Mesendoderm (in vitro differentiated cells): ENCODE results near the gene SLC1A2.

Experiments
- DNase-seq: peaks from one replicate; pipeline ENCODE4 v3.0.0; 2013
- H2AK5ac ChIP-seq: 2 replicates; pipeline ENCODE4 v1.6.1; 2013; ENCODE audit warnings: low read length, inconsistent platforms
- H2BK120ac ChIP-seq: 2 replicates; pipeline ENCODE4 v1.6.1; 2013; ENCODE audit warnings: low read depth, mild to moderate bottlenecking, low read length, moderate library complexity, mixed read lengths
- H2BK15ac ChIP-seq: replicated peaks from 2 replicates; pipeline ENCODE4 v1.6.1; 2013; ENCODE audit warnings: low read depth, mild to moderate bottlenecking, moderate library complexity
- H2BK5ac ChIP-seq: 2 replicates; pipeline ENCODE4 v1.6.1; 2013; ENCODE audit warnings: low read length, inconsistent platforms
- H3K18ac ChIP-seq: 2 replicates; pipeline ENCODE4 v1.6.1; 2013; ENCODE audit warnings: mild to moderate bottlenecking, low read length, mixed read lengths
- H3K23ac ChIP-seq: one replicate; pipeline ENCODE4 v1.6.1; 2013; ENCODE audit warnings: low read length
- H3K27ac ChIP-seq: 2 replicates; pipeline ENCODE4 v1.5.1; 2013; ENCODE audit warnings: low read depth, mild to moderate bottlenecking, inconsistent platforms, low read length, moderate library complexity
- H3K27me3 ChIP-seq: 2 replicates; pipeline ENCODE4 v1.6.1; 2013; ENCODE audit warnings: low read length, control low read depth, mild to moderate bottlenecking, inconsistent platforms; ENCODE audit not compliant: insufficient read depth, poor library complexity
- H3K36me3 ChIP-seq: 2 replicates; pipeline ENCODE4 v1.6.1; 2013; ENCODE audit warnings: low read length, inconsistent platforms; ENCODE audit not compliant: control insufficient read depth, insufficient read depth
- H3K4ac ChIP-seq: one replicate; pipeline ENCODE4 v1.6.1; 2013; ENCODE audit warnings: low read depth, mild to moderate bottlenecking, low read length, moderate library complexity
- H3K4me1 ChIP-seq: 2 replicates; pipeline ENCODE4 v1.6.1; 2013; ENCODE audit warnings: low read depth, low read length, inconsistent platforms; ENCODE audit not compliant: control insufficient read depth
- H3K4me2 ChIP-seq: 2 replicates; pipeline ENCODE4 v1.6.1; 2013; ENCODE audit warnings: low read length
- H3K4me3 ChIP-seq: 2 replicates; pipeline ENCODE4 v1.5.1; 2013; ENCODE audit warnings: mild to moderate bottlenecking, low read length
- H3K56ac ChIP-seq: one replicate; pipeline ENCODE4 v1.6.1; 2013; ENCODE audit warnings: low read length
- H3K79me1 ChIP-seq: 2 replicates; pipeline ENCODE4 v1.6.1; 2013; ENCODE audit warnings: low read length, inconsistent platforms
- H3K79me2 ChIP-seq: 2 replicates; pipeline ENCODE4 v1.6.1; 2013; ENCODE audit warnings: mild to moderate bottlenecking, low read length; ENCODE audit not compliant: control insufficient read depth, insufficient read depth
- H3K9ac ChIP-seq: 2 replicates; pipeline ENCODE4 v1.6.1; 2013; ENCODE audit warnings: low read length, inconsistent platforms
- H4K5ac ChIP-seq: one replicate; pipeline ENCODE4 v1.6.1; 2013; ENCODE audit warnings: low read length
- H4K8ac ChIP-seq: one replicate; pipeline ENCODE4 v1.6.1; 2013; ENCODE audit warnings: low read depth, mild to moderate bottlenecking, control low read depth, low read length, moderate library complexity
- WGBS: extraction: QIAGEN DNeasy Blood & Tissue Kit; methylation state at CpG from one replicate; pipeline ENCODE4 v1.1.7; 2013; ENCODE audit warnings: low lambda C conversion rate, missing lambda C conversion rate; ENCODE audit not compliant: insufficient coverage; ENCODE audit errors: extremely low coverage; 5-methylcytosine and 5-hydroxymethylcytosine counted together

Gene SLC1A2

GRCh38 chr11:35239471-35240075 lies 179.8 kb downstream of the SLC1A2 start:
- Histone ChIP-seq H3K23ac (peak overlapping the region; percentile 53), H2BK5ac (no peak overlapping the region), H3K4me2 (no peak overlapping the region), H3K4me3 (no peak overlapping the region), H3K56ac (peak overlapping the region; percentile 39), H4K5ac (no peak overlapping the region), H3K4ac (no peak overlapping the region), H3K4me1 (no peaks in the 10 kb centered on the region), H2BK15ac (no peak overlapping the region), H3K9ac (no peak overlapping the region), H2AK5ac (no peak overlapping the region), H3K18ac (no peak overlapping the region), H4K8ac (no peak overlapping the region), H3K27me3 (no peaks in the 10 kb centered on the region), H3K79me1 (no peaks in the 10 kb centered on the region), H3K79me2 (no peaks in the 10 kb centered on the region), H3K36me3 (no peaks in the 10 kb centered on the region), H3K27ac (no peak overlapping the region), H2BK120ac (no peak overlapping the region)
- no peak for DNase-seq
- no CpG with 5 or more reads among the region's 4 CpGs for WGBS

DNA sequence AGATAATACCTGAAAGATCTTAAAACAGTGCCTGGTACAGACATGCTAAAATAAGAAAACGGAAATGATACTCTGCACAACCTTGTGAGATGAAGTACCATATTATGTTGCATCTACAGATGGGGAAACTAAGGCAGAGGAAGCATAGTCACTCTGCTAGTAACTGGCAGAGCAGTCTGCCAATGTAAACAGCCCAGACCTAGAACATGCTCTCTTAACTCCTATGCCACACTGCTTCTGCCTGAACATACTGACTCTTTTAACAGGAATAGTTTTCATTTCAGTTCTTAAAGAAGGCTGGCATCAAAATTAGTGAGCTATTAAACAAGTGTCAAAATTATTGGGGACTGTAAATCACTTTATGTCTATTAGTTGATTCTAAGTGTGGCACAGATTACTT lies 180.5 kb downstream of the SLC1A2 start:
- Histone ChIP-seq H2AK5ac (no peak overlapping the region), H3K4me1 (no peaks in the 10 kb centered on the region), H2BK5ac (no peak overlapping the region), H3K36me3 (no peaks in the 10 kb centered on the region), H3K27ac (no peak overlapping the region), H3K27me3 (no peaks in the 10 kb centered on the region), H3K4me2 (no peak overlapping the region), H3K79me2 (no peaks in the 10 kb centered on the region), H3K79me1 (no peaks in the 10 kb centered on the region), H4K5ac (no peak overlapping the region), H4K8ac (no peak overlapping the region), H3K9ac (no peak overlapping the region), H3K56ac (no peak overlapping the region), H2BK15ac (no peak overlapping the region), H3K18ac (no peak overlapping the region), H3K23ac (no peak overlapping the region), H2BK120ac (no peak overlapping the region), H3K4ac (no peak overlapping the region), H3K4me3 (no peak overlapping the region)
- no CpG with 5 or more reads among the region's 1 CpG for WGBS
- no peak for DNase-seq

DNA sequence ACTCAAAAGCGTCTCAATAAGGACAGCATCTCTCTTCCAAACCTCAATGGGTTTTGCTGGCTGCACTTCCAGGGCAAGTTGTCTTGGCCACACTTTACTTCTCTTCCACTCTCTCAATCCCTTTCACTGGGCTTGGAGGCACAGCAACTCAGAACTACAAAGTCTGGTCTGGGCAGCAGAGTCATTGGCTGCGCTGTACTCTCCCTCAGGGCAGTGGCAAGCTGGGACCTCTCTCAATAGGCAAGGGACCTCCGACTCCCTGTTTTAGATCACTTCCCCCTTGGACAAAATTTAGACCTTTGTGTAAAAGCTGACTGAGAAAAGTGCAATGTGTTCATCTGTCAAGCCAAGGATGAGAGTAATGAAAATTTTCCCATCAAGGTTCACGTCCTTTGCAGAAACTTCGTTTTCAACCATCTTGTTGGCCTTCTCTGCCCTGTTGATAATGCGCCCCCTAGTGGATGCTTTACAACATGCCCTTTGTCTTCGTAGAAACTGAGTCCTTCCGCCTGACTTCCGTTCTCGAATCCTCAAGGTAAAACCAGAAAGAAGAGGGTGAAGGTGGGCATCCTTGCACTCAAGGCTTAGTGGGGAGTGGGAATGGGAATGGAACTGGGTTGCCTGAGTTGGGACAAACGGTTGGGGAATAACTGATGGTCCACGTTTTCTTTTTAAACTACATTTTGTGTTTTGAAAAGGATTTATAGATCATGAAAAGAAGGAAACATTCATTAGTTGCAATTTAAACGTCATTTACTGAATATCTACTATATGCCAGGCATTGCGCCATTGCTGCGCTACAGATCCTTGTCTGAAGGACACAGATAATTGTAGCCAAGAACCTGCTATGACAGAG lies 181.3 kb downstream of the SLC1A2 start:
- Histone ChIP-seq H3K9ac (no peak overlapping the region), H4K8ac (no peak overlapping the region), H3K79me2 (no peaks in the 10 kb centered on the region), H3K23ac (no peak overlapping the region), H3K4me2 (no peak overlapping the region), H3K18ac (no peak overlapping the region), H2AK5ac (no peak overlapping the region), H3K27me3 (no peaks in the 10 kb centered on the region), H3K27ac (no peak overlapping the region), H2BK120ac (no peak overlapping the region), H3K4ac (no peak overlapping the region), H3K4me1 (no peaks in the 10 kb centered on the region), H3K36me3 (no peaks in the 10 kb centered on the region), H2BK15ac (no peak overlapping the region), H4K5ac (no peak overlapping the region), H3K4me3 (no peak overlapping the region), H3K56ac (no peak overlapping the region), H3K79me1 (no peaks in the 10 kb centered on the region), H2BK5ac (no peak overlapping the region)
- DNase-seq: peak; percentile 87
- WGBS: no CpG with 5 or more reads among the region's 15 CpGs

DNA sequence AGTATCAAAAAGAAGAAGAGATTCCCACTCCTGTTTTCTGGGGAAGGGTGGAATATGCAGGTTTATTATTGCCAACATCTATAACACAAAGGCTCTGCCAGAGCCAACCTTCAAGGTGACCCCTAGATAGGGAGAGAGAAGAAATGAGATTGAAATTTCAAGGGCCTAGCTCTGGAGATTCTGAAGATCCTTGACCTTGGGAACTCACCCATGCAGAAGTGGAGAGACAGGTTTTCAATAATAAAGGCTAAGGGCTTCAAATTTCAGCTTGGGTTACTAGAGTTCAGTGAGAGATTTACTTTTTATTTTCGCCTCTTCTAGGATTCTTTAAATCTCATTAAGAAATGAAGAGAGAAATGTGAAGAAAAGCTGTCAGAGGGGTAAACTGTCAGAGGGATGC lies 182.0 kb downstream of the SLC1A2 start:
- Histone ChIP-seq H3K36me3 (no peaks in the 10 kb centered on the region), H3K79me1 (no peaks in the 10 kb centered on the region), H2BK120ac (no peak overlapping the region), H2BK15ac (peak overlapping the region; percentile 43), H3K56ac (no peak overlapping the region), H3K4me1 (no peaks in the 10 kb centered on the region), H4K5ac (no peak overlapping the region), H4K8ac (no peak overlapping the region), H3K79me2 (no peaks in the 10 kb centered on the region), H3K4me2 (no peak overlapping the region), H2AK5ac (no peak overlapping the region), H3K23ac (no peak overlapping the region), H3K4ac (no peak overlapping the region), H3K4me3 (no peak overlapping the region), H2BK5ac (no peak overlapping the region), H3K27me3 (no peaks in the 10 kb centered on the region), H3K27ac (no peak overlapping the region), H3K18ac (no peak overlapping the region), H3K9ac (no peak overlapping the region)
- WGBS: no CpG with 5 or more reads among the region's 1 CpG
- DNase-seq: no peak

GRCh38 chr11:35236667-35237003 lies 182.7 kb downstream of the SLC1A2 start:
- no CpG with 5 or more reads among the region's 5 CpGs for WGBS
- no peak overlapping the region for H2AK5ac ChIP-seq
- no peak overlapping the region for H2BK120ac ChIP-seq
- no peaks in the 10 kb centered on the region for H3K79me2 ChIP-seq
- no peak overlapping the region for H3K23ac ChIP-seq
- no peaks in the 10 kb centered on the region for H3K36me3 ChIP-seq
- H3K9ac ChIP-seq: no peak overlapping the region
- no peak overlapping the region for H3K27ac ChIP-seq
- no peaks in the 10 kb centered on the region for H3K27me3 ChIP-seq
- no peaks in the 10 kb centered on the region for H3K4me1 ChIP-seq
- no peak overlapping the region for H2BK15ac ChIP-seq
- no peak overlapping the region for H4K8ac ChIP-seq
- no peak for DNase-seq
- no peaks in the 10 kb centered on the region for H3K79me1 ChIP-seq
- no peak overlapping the region for H4K5ac ChIP-seq
- no peak overlapping the region for H3K4me3 ChIP-seq
- no peak overlapping the region for H3K56ac ChIP-seq
- H3K4ac ChIP-seq: no peak overlapping the region
- H2BK5ac ChIP-seq: no peak overlapping the region
- no peak overlapping the region for H3K4me2 ChIP-seq
- H3K18ac ChIP-seq: no peak overlapping the region
